G401 (cell line): ENCODE results near the gene C19orf53. TPM values are rescaled to one million over a fixed set of nuclear protein-coding genes. Genes with fewer than 3 reads are reported as not detected.
"Not testable (repeated sequence)": the region's sequence is repeated elsewhere in the genome, so short reads cannot be mapped to it uniquely, and the experiment has no call there.

Experiments used
- DNase-seq: peaks from one replicate; pipeline ENCODE4 v3.0.0-alpha.2; 2015; ENCODE audit warnings: low spot score
- in situ Hi-C: cut with HindIII; loops from 2 replicates; pipeline ENCODE4 v1.10.0; 2016; ENCODE audit warnings: low sequenced_read_pairs, mixed read lengths
- total RNA-seq: library from RNA; depleted of rRNA; stranded (reverse); fragments of >200 nt; shearing (Covaris generic); gene quantifications from 2 replicates; pipeline ENCODE4 v1.2.3, GENCODE V29; 2014

C19orf53 gene
- total RNA-seq, 1 experiment from 2014 or later = 132 TPM

GRCh38 chr19:13762635-13763235, 11.5 kb upstream of the C19orf53 start:
- in situ Hi-C loops = no loop called here

DNA sequence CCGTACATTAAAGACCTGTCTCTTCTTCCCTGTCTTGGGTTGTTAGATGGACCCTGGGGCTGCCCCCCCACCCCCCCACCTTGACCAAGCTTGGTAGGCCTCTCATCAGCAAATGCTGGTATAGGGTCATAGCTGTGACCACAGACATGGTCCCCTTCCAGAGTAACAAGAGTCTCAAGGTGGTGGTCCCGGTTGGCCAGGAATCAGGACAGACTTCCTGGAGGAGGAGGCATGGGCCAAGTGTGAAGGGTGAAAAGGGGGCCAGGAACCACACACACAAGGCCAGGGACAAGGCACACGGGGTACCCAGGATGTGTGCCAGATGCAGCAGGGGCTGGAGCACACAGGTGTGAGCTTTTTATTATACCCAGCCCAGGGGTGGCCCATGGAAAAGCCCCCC, 11.0 kb upstream of the C19orf53 start:
- no peak for DNase-seq
- in situ Hi-C loops = no loop called here

More at GRCh38 chr19:13762635-13763235, 11.5 kb upstream of the C19orf53 start:
- DNase-seq = no peak

DNA sequence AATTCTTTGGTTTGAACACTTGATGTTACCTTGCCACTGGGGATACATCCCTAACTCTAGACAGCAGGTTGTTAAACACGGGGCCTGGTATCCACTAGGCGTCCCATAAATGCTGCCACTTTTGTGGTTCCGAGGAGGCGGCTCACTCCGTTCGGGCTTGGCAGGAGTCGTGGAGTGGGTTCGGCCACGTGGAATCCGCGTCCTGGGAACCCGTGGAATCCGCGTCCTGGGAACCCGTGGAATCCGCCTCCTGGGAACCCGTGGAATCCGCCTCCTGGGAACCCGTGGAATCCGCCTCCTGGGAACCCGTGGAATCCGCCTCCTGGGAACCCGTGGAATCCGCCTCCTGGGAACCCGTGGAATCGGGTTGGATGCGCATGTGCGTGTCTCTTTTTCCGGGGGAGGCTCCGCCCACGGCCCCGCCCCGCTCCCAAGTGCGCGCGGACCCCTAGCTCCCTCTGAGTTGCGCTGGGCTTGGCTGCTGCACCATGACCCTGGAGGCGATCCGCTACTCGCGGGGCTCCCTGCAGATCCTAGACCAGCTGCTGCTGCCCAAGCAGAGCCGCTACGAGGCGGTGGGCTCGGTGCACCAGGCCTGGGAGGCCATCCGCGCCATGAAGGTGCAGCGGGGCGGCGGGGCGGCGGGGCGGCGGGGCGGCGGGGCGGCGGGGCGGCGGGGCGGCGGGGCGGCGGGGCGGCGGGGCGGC, 10.0 kb upstream of the C19orf53 start, which contains the start of gene MRI1:
MRI1 (plus strand) TSS at position 422 of the 707 bp plus-strand sequence; CDS start at position 489, 67 bp downstream.
- DNase-seq = peak; percentile 77

DNA sequence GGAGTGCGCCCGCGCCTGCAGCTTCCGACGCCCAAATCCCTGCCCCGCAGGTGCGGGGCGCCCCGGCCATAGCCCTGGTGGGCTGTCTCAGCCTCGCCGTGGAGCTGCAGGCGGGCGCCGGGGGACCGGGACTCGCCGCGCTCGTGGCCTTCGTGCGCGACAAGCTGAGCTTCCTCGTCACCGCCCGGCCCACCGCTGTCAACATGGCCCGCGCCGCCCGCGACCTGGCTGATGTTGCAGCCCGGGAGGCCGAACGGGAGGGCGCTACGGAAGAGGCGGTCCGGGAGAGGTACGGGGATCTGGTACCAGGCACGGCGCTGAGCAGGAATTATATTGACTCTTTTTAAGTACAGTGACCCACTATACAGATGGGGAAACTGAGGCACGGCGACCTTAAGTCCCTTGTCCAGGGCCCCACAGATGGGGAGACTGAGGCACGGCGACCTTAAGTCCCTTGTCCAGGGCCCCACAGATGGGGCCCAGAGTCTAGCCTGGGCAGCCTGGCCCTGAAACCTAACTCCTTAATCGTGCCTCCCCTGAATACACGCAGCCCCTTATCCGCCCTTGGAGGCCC, 9.3 kb upstream of the C19orf53 start:
- in situ Hi-C loops = no loop called here
- DNase-seq = no peak

More for the DNA sequence above, 10.0 kb upstream of the C19orf53 start, which contains the start of gene MRI1:
- in situ Hi-C loops = no loop called here

- in situ Hi-C loops = no loop called here
- no peak for DNase-seq
Observed at GRCh38 chr19:13765395-13766094, 8.7 kb upstream of the C19orf53 start.

DNA sequence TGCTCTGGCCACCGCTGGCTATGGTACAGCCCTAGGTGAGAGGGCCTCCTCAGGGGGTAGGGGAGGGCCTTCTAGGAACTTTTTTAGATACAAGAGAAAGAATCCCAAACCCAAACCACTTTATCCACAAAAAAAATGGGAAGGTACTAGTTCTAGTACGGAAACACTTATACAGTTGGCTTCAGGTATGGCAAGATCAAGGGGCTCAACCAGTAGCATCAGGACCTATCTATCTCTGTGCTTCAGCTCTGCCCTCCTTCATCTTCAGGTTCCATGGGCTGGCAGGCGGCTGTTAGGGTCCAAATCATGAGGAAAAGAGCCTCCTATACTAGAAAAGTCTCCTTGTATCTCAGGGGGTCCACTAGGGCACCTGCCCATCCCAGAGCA, 8.2 kb upstream of the C19orf53 start:
- DNase-seq = no peak
- in situ Hi-C loops = no loop called here

DNA sequence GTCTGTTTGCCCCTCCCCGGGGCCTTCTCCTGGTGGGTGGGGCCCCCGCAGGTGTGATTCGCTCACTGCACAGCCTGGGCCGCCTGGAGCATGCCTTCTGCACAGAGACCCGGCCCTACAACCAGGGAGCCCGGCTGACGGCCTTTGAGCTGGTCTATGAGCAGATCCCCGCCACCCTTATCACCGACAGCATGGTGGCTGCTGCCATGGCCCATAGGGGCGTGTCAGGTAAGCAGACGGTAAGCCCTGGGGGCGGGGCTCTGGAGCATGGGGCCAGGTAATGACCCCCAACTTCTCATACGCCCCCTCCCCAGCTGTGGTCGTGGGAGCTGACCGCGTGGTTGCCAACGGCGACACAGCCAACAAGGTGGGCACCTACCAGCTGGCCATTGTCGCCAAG, 5.7 kb upstream of the C19orf53 start:
- no peak for DNase-seq
- in situ Hi-C loops = no loop called here

DNA sequence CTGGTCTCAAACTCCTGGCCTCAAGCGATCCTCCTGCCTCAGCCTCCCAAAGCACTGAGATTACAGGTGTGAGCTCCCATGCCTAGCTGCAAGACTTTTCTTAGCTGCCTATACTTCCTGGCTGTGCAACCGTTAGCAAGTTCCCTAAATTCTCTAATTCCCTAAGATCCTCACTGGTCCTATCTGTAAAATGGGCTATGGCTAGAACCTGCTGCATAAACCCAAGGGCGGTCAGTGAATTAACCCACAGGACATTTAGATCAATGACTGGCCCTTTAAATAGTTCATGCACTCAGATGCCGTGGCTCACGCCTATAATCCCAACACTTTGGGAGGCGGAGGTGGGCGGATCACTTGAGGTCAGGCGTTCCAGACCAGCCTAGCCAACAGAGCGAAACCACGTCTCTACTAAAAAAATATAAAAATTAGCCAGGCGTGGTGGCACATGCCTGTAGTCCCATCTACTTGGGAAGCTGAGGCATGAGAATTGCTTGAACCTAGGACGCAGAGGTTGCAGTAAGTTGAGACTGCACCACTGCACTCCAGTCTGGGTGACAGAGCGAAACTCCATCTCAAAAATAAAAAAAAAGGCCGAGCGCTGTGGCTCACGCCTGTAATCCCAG, 4.1 kb upstream of the C19orf53 start:
- in situ Hi-C loops = no loop called here
- no peak for DNase-seq

DNA sequence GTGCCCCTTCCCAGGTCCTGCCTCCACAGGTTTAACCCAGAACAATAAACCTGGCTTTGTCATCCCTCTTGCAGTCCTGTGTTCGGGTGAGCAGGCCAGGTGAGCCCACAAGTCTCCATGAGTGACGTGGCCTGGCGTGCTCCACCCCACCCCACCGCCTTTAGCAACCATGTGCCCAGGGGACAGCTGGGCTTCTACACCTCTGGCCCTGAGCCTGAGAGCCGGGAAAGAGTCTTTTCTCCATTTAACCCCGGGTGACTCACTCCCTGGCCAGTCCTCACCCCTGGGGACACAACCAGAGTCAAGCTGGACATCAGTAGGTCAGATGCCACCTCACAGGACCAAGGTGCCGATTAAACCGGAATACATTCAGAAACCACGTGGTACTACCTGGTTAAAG, 4.1 kb downstream of the C19orf53 start:
- in situ Hi-C loops = no loop called here
- no peak for DNase-seq

DNA sequence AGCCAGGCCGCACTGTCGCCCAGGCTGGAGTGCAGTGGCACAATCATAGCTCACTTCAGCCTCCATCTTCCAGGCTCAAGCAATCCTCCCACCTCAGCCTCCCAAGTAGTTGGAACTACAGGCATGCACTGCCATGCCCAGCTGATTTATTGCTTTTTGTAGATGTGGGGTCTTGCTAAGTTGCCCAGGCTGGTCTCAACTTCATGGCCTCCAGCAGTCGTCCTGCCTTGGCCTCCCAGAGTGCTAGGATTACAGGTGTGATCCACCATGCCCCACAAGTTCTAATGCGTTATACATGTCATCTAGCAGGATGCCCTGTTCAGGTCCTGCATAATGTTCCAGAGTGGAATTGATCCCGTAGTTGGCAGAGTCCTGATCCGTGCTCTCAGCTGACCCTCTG, 4.6 kb downstream of the C19orf53 start:
- in situ Hi-C loops = no loop called here
- no peak for DNase-seq

DNA sequence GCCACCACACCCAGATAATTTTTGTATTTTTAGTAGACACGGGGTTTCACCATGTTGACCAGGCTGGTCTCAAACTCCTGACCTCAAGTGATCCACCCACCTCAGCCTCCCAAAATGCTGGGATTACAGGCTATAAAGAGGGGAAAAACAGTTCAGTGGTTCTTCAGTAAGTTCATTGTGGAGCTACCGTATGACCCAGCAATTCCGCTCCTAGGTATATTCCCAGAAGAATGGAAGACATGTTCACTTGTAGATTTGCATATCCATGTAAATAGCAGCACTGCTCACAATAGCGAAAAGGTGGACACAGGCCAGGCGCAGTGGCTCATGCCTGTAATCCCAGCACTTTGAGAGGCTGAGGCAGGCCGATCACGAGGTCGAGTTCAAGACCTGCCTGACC, 5.5 kb downstream of the C19orf53 start:
- DNase-seq, in situ Hi-C loops: not testable (repeated sequence)

DNA sequence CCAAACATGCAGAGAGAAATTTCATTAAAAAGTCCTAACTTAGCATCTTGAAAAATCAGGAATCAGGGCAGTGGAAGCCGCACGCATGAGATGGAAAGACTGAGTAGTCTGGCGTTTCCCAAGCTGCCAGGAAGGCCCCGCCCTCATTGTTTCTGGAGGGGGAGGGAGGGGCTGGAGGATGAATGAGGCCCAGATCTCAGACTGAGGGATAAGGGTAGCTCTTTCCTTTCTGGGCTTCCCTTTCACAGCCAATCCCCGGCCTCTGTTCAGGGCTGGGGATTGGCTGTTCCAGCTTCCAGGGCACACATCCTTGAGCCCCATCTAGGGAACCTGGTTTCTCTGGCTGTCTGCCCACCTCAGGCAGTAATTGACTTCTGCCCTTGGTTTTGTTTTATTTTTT, 7.3 kb downstream of the C19orf53 start:
- in situ Hi-C loops = no loop called here
- DNase-seq = peak; percentile 34

DNA sequence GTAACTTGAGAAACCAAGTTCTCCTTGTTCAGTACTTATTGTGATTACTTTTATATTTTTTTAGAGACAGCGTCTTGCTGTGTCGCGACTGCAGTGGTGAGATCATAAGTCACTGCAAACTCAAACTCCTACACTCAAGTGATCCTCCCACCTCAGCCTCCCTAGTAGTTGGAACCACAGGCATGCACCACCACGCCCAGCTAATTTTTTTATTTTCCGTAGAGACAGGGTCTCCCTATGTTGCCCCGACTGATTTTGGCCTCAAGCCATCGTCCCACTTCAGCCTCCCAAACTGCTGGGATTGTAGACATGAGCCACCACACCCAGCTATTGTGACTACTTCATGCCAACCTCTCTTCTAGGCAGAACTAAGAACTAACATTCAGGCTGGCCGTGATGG, 8.3 kb downstream of the C19orf53 start:
- no peak for DNase-seq
- in situ Hi-C loops = no loop called here

- DNase-seq = no peak
- in situ Hi-C loops = no loop called here
Observed at GRCh38 chr19:13783565-13784500, 9.6 kb downstream of the C19orf53 start.

GRCh38 chr19:13784731-13785452, 10.6 kb downstream of the C19orf53 start:
- in situ Hi-C loops = no loop called here
- DNase-seq = peak; percentile 26

DNA sequence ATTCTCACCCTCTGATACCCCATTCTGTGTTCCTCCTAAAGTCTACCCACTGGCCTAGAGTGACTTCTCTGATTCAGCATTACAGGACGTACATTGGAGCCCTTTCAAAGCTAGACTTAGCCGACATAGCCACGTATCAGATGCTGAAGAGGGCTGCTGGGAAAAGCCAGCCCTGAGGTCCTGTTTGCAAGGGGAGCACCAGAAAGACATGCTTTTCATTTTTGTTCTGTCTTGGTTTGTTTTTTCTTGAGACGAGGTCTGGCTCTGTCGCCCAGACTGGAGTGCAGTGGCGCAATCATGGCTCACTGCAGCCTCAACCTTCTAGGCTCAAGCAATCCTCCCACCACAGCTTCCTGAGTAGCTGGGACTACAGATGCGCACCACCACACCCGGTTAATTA, 14.7 kb downstream of the C19orf53 start:
- DNase-seq = no peak
- in situ Hi-C loops = no loop called here

- in situ Hi-C loops = no loop called here
- no peak for DNase-seq
Observed at GRCh38 chr19:13790354-13790753, 16.1 kb downstream of the C19orf53 start.

GRCh38 chr19:13793317-13793716, 19.1 kb downstream of the C19orf53 start:
- in situ Hi-C loops, DNase-seq: not testable (repeated sequence)
